CD14-positive monocyte (primary cell): ENCODE data around the gene ATG7. TPM values are rescaled to one million over a fixed set of nuclear protein-coding genes. Genes with fewer than 3 reads are reported as not detected.
A peak's percentile ranks its signal among the peaks of the same experiment; 100 is the strongest.

Experiments used
- DNase-seq, 3 donors: peaks; one replicate each; pipeline ENCODE4 v3.0.0-alpha.2; 2011 to 2022
- H2AFZ ChIP-seq: 2 replicates; pipeline ENCODE4 v1.6.0; 2012; ENCODE audit warnings: mild to moderate bottlenecking, low read depth, low read length, inconsistent platforms; ENCODE audit not compliant: insufficient read depth, poor library complexity, severe bottlenecking
- H3K27ac ChIP-seq, 2 donors: 1 replicate in 1 of 2; 2 replicates in 1 of 2; pipeline ENCODE4 v1.5.1; 2012 to 2013; ENCODE audit warnings: low read length in 2 of 2, control low read depth in 1 of 2, inconsistent platforms in 1 of 2, low read depth in 1 of 2, mild to moderate bottlenecking in 1 of 2
- H3K27me3 ChIP-seq, 2 donors: one replicate each; pipeline versions ENCODE4 v1.6.0 to v1.6.1; 2011 to 2013; ENCODE audit warnings: low read length in 2 of 2; ENCODE audit not compliant: control insufficient read depth in 2 of 2, insufficient read depth in 2 of 2
- H3K36me3 ChIP-seq, 2 donors: replicated peaks in 1 of 2; 1 replicate in 1 of 2; 2 replicates in 1 of 2; pipeline versions ENCODE4 v1.5.1 to v1.6.1; 2012 to 2013; ENCODE audit warnings: low read length in 2 of 2, control low read depth in 1 of 2, inconsistent platforms in 1 of 2, mild to moderate bottlenecking in 1 of 2; ENCODE audit not compliant: insufficient read depth in 2 of 2, control insufficient read depth in 1 of 2
- H3K4me1 ChIP-seq, 2 donors: 1 replicate in 1 of 2; 2 replicates in 1 of 2; pipeline versions ENCODE4 v1.5.1 to v1.6.1; 2012 to 2013; ENCODE audit warnings: low read length in 2 of 2, control low read depth in 1 of 2, inconsistent platforms in 1 of 2, mild to moderate bottlenecking in 1 of 2, moderate library complexity in 1 of 2; ENCODE audit not compliant: insufficient read depth in 2 of 2, control insufficient read depth in 1 of 2
- H3K4me2 ChIP-seq: replicated peaks from 2 replicates; pipeline ENCODE3; 2012; ENCODE audit warnings: low read length, moderate library complexity, mild to moderate bottlenecking; ENCODE audit not compliant: poor library complexity, severe bottlenecking; ENCODE audit errors: extremely low read depth
- H3K4me3 ChIP-seq, 3 experiments: fragments of 200-600 bp in 1 of 3; sonication (generic) in 1 of 3; replicated peaks in 1 of 3; 1 replicate in 2 of 3; 2 replicates in 1 of 3; pipeline ENCODE4 v1.5.1; 2011 to 2013; ENCODE audit warnings: low read length in 3 of 3, mild to moderate bottlenecking in 3 of 3, control low read depth in 2 of 3, low read depth in 2 of 3, inconsistent platforms in 1 of 3, moderate library complexity in 1 of 3
- H3K79me2 ChIP-seq: 2 replicates; pipeline ENCODE4 v1.6.0; 2012; ENCODE audit warnings: mild to moderate bottlenecking, control low read depth, inconsistent platforms, low read length, moderate library complexity; ENCODE audit not compliant: insufficient read depth
- H3K9ac ChIP-seq: 2 replicates; pipeline ENCODE4 v1.6.0; 2017; ENCODE audit warnings: low read length, mild to moderate bottlenecking; ENCODE audit not compliant: insufficient read depth, poor library complexity, severe bottlenecking
- H3K9me3 ChIP-seq, 2 donors: replicated peaks in 1 of 2; 1 replicate in 1 of 2; 2 replicates in 1 of 2; pipeline versions ENCODE4 v1.5.1 to v1.6.1; 2012 to 2013; ENCODE audit warnings: low read length in 2 of 2, control low read depth in 1 of 2; ENCODE audit not compliant: control insufficient read depth in 1 of 2, insufficient read depth in 1 of 2
- H4K20me1 ChIP-seq: 2 replicates; pipeline ENCODE4 v1.6.0; 2012; ENCODE audit warnings: mild to moderate bottlenecking, low read length, control low read depth, moderate library complexity; ENCODE audit not compliant: insufficient read depth
- H3K27ac Mint-ChIP-seq, 7 donors: one replicate each; pipeline ENCODE4 v1.8.0; 2020; ENCODE audit warnings: mild to moderate bottlenecking in 7 of 7, mixed read lengths in 7 of 7, moderate library complexity in 6 of 7, inconsistent platforms in 2 of 7
- H3K27me3 Mint-ChIP-seq, 3 donors: one replicate each; pipeline ENCODE4 v1.8.0; 2021 to 2022; ENCODE audit warnings: low read depth in 3 of 3, mild to moderate bottlenecking in 3 of 3, mixed read lengths in 3 of 3, moderate library complexity in 3 of 3, inconsistent platforms in 1 of 3
- H3K36me3 Mint-ChIP-seq, 2 donors: one replicate each; pipeline ENCODE4 v1.8.0; 2020; ENCODE audit warnings: mixed read lengths in 2 of 2, inconsistent platforms in 1 of 2, mild to moderate bottlenecking in 1 of 2
- H3K4me1 Mint-ChIP-seq: one replicate; pipeline ENCODE4 v1.8.0; 2020; ENCODE audit warnings: mild to moderate bottlenecking, mixed read lengths
- H3K4me3 Mint-ChIP-seq, 2 donors: one replicate each; pipeline ENCODE4 v1.8.0; 2020; ENCODE audit warnings: mild to moderate bottlenecking in 2 of 2, mixed read lengths in 2 of 2, moderate library complexity in 1 of 2
- H3K9me3 Mint-ChIP-seq, 7 donors: one replicate each; pipeline ENCODE4 v1.8.0; 2020 to 2022; ENCODE audit warnings: mixed read lengths in 7 of 7, mild to moderate bottlenecking in 6 of 7, moderate library complexity in 6 of 7, inconsistent platforms in 2 of 7
- WGBS: methylation state at CpG from one replicate; pipeline ENCODE4 v1.1.5; 2013; ENCODE audit warnings: missing lambda C conversion rate; ENCODE audit not compliant: insufficient coverage; 5-methylcytosine and 5-hydroxymethylcytosine counted together
- intact Hi-C, 2 donors: fragments of 100-400 bp; cut with micrococcal nuclease; formaldehyde crosslinking; loops; one replicate each; pipeline versions ENCODE4 v1.15.0 to v1.15.1; 2023
- polyA plus RNA-seq, 3 donors: library from polyadenylated mRNA; depleted of rRNA in 1 of 3; unstranded in 2 of 3; stranded (reverse) in 1 of 3; fragments of 300-500 nt in 2 of 3; fragments of >200 nt in 1 of 3; fragmentation: Illumina TruSeq in 2 of 3; gene quantifications; 1 replicate in 2 of 3; 2 replicates in 1 of 3; pipeline ENCODE4 v1.2.3, GENCODE V29; 2012 to 2021
- TF ChIP-seq, protein P1 (sequence below): fragments of 200-600 bp; IDR thresholded peaks from one replicate; pipeline ENCODE4 v1.8.0; 2022; ENCODE audit warnings: antibody characterized with exemption, mild to moderate bottlenecking

The ATG7 gene
- polyA plus RNA-seq, 3 donors: 57.4 to 101 (median 89.7) TPM

DNA sequence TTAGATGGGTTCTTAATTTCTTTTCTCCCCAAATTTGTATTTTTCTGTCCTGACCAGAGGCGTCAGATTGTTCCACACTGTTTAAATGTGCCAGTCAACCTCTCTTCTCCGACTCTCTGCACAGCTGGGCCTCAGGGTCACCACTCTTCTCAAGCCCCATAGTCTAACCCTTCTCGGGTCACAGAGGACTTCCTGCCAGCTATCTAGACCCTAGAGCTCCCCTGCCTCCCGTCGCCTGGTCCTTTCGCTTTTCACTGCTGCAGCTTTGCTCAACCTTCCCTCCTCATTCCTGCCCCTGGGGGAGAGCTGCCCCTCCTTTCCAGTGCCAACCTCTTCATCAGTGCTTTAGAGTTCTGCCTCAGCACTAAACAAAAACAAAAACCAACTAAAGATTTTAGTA is 151.7 kb downstream of the ATG7 start:
- DNase-seq: no peak
- Histone ChIP-seq H3K79me2 (peaks cover 23% of the 10 kb centered on the region), H3K36me3 (peaks cover 24 to 60% of the 10 kb centered on the region in 2 donors), H4K20me1 (peaks cover 93% of the 10 kb centered on the region), H3K27ac (no peak overlapping the region), H3K9ac (no peak overlapping the region), H3K9me3 (no peaks in the 10 kb centered on the region), H2AFZ (no peak overlapping the region), H3K4me2 (no peak overlapping the region), H3K4me3 (no peak overlapping the region), H3K4me1 (no peaks in the 10 kb centered on the region), H3K27me3 (no peaks in the 10 kb centered on the region)
- H3K27ac Mint-ChIP-seq: peak overlapping the region in 2 of 7 donors; percentile 17 to 27
- no peak overlapping the region for H3K4me3 Mint-ChIP-seq
- TF ChIP-seq, protein P1, sequence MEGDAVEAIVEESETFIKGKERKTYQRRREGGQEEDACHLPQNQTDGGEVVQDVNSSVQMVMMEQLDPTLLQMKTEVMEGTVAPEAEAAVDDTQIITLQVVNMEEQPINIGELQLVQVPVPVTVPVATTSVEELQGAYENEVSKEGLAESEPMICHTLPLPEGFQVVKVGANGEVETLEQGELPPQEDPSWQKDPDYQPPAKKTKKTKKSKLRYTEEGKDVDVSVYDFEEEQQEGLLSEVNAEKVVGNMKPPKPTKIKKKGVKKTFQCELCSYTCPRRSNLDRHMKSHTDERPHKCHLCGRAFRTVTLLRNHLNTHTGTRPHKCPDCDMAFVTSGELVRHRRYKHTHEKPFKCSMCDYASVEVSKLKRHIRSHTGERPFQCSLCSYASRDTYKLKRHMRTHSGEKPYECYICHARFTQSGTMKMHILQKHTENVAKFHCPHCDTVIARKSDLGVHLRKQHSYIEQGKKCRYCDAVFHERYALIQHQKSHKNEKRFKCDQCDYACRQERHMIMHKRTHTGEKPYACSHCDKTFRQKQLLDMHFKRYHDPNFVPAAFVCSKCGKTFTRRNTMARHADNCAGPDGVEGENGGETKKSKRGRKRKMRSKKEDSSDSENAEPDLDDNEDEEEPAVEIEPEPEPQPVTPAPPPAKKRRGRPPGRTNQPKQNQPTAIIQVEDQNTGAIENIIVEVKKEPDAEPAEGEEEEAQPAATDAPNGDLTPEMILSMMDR: no peak
- H3K27me3 Mint-ChIP-seq: no peaks in the 10 kb centered on the region
- 91% methylated on average over 6 of the region's 6 CpGs for WGBS
- H3K9me3 Mint-ChIP-seq: peaks cover 0 to under 1% (median 0%) of the 10 kb centered on the region in 7 donors
- H3K36me3 Mint-ChIP-seq: peaks cover 41 to 62% of the 10 kb centered on the region in 2 donors
- intact Hi-C loops: no loop called here
- peaks cover 6% of the 10 kb centered on the region for H3K4me1 Mint-ChIP-seq

DNA sequence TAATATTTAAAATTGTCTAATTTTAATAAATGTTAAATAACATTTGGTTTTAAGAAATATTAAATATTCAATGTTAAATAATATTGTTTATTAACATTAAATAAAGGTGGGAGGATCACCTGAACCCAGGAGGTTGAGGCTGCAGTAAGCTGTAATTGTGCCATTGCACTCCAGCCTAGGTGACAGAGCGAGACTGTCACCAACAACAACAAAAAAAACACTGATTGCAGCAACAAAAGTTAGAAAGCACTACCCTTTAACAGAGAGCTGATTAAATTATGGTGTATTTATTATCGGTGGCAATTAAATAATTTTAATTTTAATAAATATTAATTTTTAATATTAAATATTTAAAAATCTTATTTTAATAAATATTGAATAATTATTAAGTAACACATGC is 152.1 kb downstream of the ATG7 start:
- no peak overlapping the region for H3K27ac Mint-ChIP-seq
- no CpG with 5 or more reads among the region's 2 CpGs for WGBS
- intact Hi-C loops: no loop called here

More for the DNA sequence above, 152.1 kb downstream of the ATG7 start:
- Histone ChIP-seq H3K4me3 (no peak overlapping the region), H3K9ac (no peak overlapping the region), H3K4me1 (no peaks in the 10 kb centered on the region), H3K79me2 (peaks cover 19% of the 10 kb centered on the region), H4K20me1 (peaks cover 93% of the 10 kb centered on the region), H3K27me3 (no peaks in the 10 kb centered on the region), H3K36me3 (peaks cover 25 to 64% of the 10 kb centered on the region in 2 donors), H3K9me3 (no peaks in the 10 kb centered on the region), H3K4me2 (no peak overlapping the region), H2AFZ (no peak overlapping the region), H3K27ac (no peak overlapping the region)
- no peaks in the 10 kb centered on the region for H3K27me3 Mint-ChIP-seq
- TF ChIP-seq, protein P1: no peak
- no peak for DNase-seq
- H3K4me3 Mint-ChIP-seq: no peak overlapping the region
- H3K9me3 Mint-ChIP-seq: no peaks in the 10 kb centered on the region
- peaks cover 40 to 62% of the 10 kb centered on the region in 2 donors for H3K36me3 Mint-ChIP-seq
- H3K4me1 Mint-ChIP-seq: peaks cover 6% of the 10 kb centered on the region
